ENCODE results near the gene RNF121. TPM values are rescaled to one million over a fixed set of nuclear protein-coding genes. Genes with fewer than 3 reads are reported as not detected.
"Not testable (repeated sequence)": the region's sequence is repeated elsewhere in the genome, so short reads cannot be mapped to it uniquely, and the experiment has no call there.

RNF121 gene
- total and polyA plus RNA-seq, 5 donors from 2014 or later = 8.8 to 23.6 (median 10.6) TPM

- not testable (repeated sequence) for ATAC-seq (ENCODE audit: low read depth in 2 of 2); H3K27me3 ChIP-seq (ENCODE audit: control insufficient read depth, insufficient read depth, low read length); H3K9me3 Mint-ChIP-seq; H3K4me3 Mint-ChIP-seq; DNase-seq; H3K4me1 ChIP-seq (ENCODE audit: control insufficient read depth, insufficient read depth, low read length, poor library complexity, severe bottlenecking); H3K27ac ChIP-seq (ENCODE audit: insufficient read depth, low read length, poor library complexity, severe bottlenecking); H3K9me3 ChIP-seq (ENCODE audit: control insufficient read depth in 2 of 2, low read length in 2 of 2); H3K4me3 ChIP-seq (ENCODE audit: low read depth, low read length); H3K27me3 Mint-ChIP-seq
- peaks cover 24% of the 10 kb centered on the region for H3K36me3 ChIP-seq (ENCODE audit: control insufficient read depth, insufficient read depth, low read length)
- Mint-ChIP-seq H3K4me1 (peaks cover 0 to 10% (median 2%) of the 10 kb centered on the region in 4 donors), H3K27ac (peak overlapping the region in 1 of 3 donors; percentile 44), H3K36me3 (peaks cover 53% of the 10 kb centered on the region)
Observed at GRCh38 chr11:71910775-71911174, 18.1 kb upstream of the RNF121 start.

- H3K4me1 ChIP-seq (ENCODE audit: control insufficient read depth, insufficient read depth, low read length, poor library complexity, severe bottlenecking); H3K27ac ChIP-seq (ENCODE audit: insufficient read depth, low read length, poor library complexity, severe bottlenecking); ATAC-seq (ENCODE audit: low read depth in 2 of 2); H3K4me3 ChIP-seq (ENCODE audit: low read depth, low read length); H3K4me3 Mint-ChIP-seq; DNase-seq; H3K27me3 ChIP-seq (ENCODE audit: control insufficient read depth, insufficient read depth, low read length); H3K9me3 Mint-ChIP-seq; H3K9me3 ChIP-seq (ENCODE audit: control insufficient read depth in 2 of 2, low read length in 2 of 2); H3K27me3 Mint-ChIP-seq: not testable (repeated sequence)
- peaks cover 51% of the 10 kb centered on the region for H3K36me3 Mint-ChIP-seq
- H3K36me3 ChIP-seq (ENCODE audit: control insufficient read depth, insufficient read depth, low read length) = peaks cover 31% of the 10 kb centered on the region
- H3K27ac Mint-ChIP-seq = peak overlapping the region in 1 of 3 donors; percentile 44
- H3K4me1 Mint-ChIP-seq = peaks cover 0 to 10% (median 2%) of the 10 kb centered on the region in 4 donors
Observed at GRCh38 chr11:71911321-71911985, 17.4 kb upstream of the RNF121 start.

DNA sequence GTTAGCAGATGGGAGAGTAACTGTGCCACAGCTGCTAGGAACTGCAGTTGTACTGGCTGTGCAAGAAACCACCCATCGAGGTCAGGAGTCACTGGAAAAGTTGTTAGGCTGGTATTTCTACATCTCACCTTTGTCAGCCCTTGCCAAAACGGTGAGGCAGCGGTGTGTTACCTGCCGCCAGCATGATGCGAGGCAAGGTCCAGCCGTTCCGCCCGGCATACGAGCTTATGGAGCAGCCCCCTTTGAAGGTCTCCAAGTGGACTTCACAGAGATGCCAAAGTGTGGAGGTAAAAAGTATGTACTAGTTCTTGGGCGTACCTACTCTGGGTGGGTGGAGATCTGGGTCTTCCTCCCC lies 16.9 kb upstream of the RNF121 start:
- DNase-seq; H3K27ac ChIP-seq (ENCODE audit: insufficient read depth, low read length, poor library complexity, severe bottlenecking); H3K4me1 ChIP-seq (ENCODE audit: control insufficient read depth, insufficient read depth, low read length, poor library complexity, severe bottlenecking); H3K27me3 ChIP-seq (ENCODE audit: control insufficient read depth, insufficient read depth, low read length); H3K27me3 Mint-ChIP-seq; H3K9me3 ChIP-seq (ENCODE audit: control insufficient read depth in 2 of 2, low read length in 2 of 2); H3K9me3 Mint-ChIP-seq; ATAC-seq (ENCODE audit: low read depth in 2 of 2); H3K4me3 ChIP-seq (ENCODE audit: low read depth, low read length); H3K4me3 Mint-ChIP-seq: not testable (repeated sequence)
- peaks cover 0 to 10% (median 5%) of the 10 kb centered on the region in 4 donors for H3K4me1 Mint-ChIP-seq
- peak overlapping the region in 1 of 3 donors; percentile 44 for H3K27ac Mint-ChIP-seq
- H3K36me3 Mint-ChIP-seq = peaks cover 49% of the 10 kb centered on the region
- H3K36me3 ChIP-seq (ENCODE audit: control insufficient read depth, insufficient read depth, low read length) = peaks cover 33% of the 10 kb centered on the region

DNA sequence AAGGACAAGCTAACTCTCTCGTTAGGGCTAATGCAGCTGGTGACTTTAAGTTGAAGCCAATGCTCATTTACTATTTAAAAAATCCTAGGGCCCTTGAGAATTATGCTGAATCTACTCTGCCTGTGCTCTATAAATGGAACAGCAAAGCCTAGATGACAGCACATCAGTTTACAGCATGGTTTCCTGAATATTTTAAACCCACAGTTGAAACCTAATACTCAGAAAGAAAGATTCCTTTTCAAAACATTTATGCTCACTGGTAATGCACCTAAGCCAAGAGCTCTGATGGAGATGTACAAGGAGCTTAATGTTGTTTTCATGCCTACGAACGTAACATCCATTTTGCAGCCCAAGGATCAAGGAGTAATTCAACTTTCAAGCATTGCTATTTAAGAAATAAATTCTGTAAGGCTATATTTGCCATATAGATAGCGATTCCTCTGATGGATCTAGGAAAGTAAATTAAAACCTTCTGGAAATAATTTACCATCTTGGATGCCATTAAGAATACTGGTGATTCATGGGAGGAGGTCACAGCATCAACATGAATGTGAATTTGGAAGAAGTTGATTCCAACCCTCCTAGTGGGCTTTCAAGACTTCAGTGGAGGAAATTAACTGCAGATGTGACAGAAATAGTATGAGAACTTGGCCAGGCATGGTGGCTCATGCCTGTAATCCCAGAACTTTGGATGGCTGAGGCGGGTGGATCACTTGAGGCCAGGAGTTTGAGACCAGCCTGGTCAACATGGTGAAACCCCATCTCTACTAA lies 14.9 kb upstream of the RNF121 start:
- H3K4me3 ChIP-seq (ENCODE audit: low read depth, low read length) = no peak overlapping the region
- no peak overlapping the region for H3K27ac ChIP-seq (ENCODE audit: insufficient read depth, low read length, poor library complexity, severe bottlenecking)
- Mint-ChIP-seq H3K4me3 (no peak overlapping the region), H3K9me3 (no peaks in the 10 kb centered on the region), H3K27me3 (no peaks in the 10 kb centered on the region), H3K4me1 (peaks cover 0 to 10% (median 5%) of the 10 kb centered on the region in 4 donors), H3K27ac (peak overlapping the region in 1 of 3 donors; percentile 54), H3K36me3 (peaks cover 53% of the 10 kb centered on the region)
- H3K27me3 ChIP-seq (ENCODE audit: control insufficient read depth, insufficient read depth, low read length) = no peaks in the 10 kb centered on the region
- ATAC-seq (ENCODE audit: low read depth in 2 of 2) = no peak
- no peaks in the 10 kb centered on the region for H3K9me3 ChIP-seq (ENCODE audit: control insufficient read depth in 2 of 2, low read length in 2 of 2)
- no peak for DNase-seq
- no peaks in the 10 kb centered on the region for H3K4me1 ChIP-seq (ENCODE audit: control insufficient read depth, insufficient read depth, low read length, poor library complexity, severe bottlenecking)
- H3K36me3 ChIP-seq (ENCODE audit: control insufficient read depth, insufficient read depth, low read length) = peaks cover 49% of the 10 kb centered on the region

GRCh38 chr11:71914617-71915189 lies 14.1 kb upstream of the RNF121 start:
- peaks cover 0 to 10% (median 5%) of the 10 kb centered on the region in 4 donors for H3K4me1 Mint-ChIP-seq
- no peak overlapping the region for H3K4me3 Mint-ChIP-seq
- Histone ChIP-seq H3K4me1 (ENCODE audit: control insufficient read depth, insufficient read depth, low read length, poor library complexity, severe bottlenecking) (no peaks in the 10 kb centered on the region), H3K27me3 (ENCODE audit: control insufficient read depth, insufficient read depth, low read length) (no peaks in the 10 kb centered on the region), H3K27ac (ENCODE audit: insufficient read depth, low read length, poor library complexity, severe bottlenecking) (no peak overlapping the region), H3K36me3 (ENCODE audit: control insufficient read depth, insufficient read depth, low read length) (peaks cover 49% of the 10 kb centered on the region), H3K4me3 (ENCODE audit: low read depth, low read length) (no peak overlapping the region), H3K9me3 (ENCODE audit: control insufficient read depth in 2 of 2, low read length in 2 of 2) (no peaks in the 10 kb centered on the region)
- no peaks in the 10 kb centered on the region for H3K27me3 Mint-ChIP-seq
- no peak for ATAC-seq (ENCODE audit: low read depth in 2 of 2)
- H3K9me3 Mint-ChIP-seq = no peaks in the 10 kb centered on the region
- no peak for DNase-seq
- H3K27ac Mint-ChIP-seq = no peak overlapping the region
- peaks cover 55% of the 10 kb centered on the region for H3K36me3 Mint-ChIP-seq

DNA sequence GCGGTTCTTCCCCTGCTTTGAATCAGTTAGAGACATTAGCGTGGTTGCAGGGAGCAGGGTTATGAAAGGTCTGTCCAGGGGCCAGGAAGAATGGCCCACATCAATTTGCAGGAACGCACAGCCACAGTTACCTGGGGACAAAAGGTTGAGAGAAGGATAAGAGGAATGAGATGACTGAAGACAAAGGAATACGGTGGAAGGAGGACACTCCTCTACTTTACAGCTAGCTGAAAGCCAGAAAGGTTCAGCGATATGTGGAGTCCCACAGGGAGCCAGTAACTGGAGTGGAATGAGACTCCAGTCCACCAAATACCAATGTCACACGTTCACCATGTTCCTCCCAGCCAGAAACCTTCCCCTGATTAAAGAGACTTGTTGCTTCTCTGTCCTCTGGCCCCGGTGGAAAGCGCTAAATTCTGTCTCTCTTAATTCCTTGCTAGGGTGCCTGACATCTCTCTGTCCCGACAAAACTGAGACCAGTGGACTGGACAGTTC lies 11.2 kb upstream of the RNF121 start:
- H3K27ac Mint-ChIP-seq = no peak overlapping the region
- peaks cover 45% of the 10 kb centered on the region for H3K36me3 Mint-ChIP-seq
- H3K36me3 ChIP-seq (ENCODE audit: control insufficient read depth, insufficient read depth, low read length) = peaks cover 54% of the 10 kb centered on the region
- no peak overlapping the region for H3K27ac ChIP-seq (ENCODE audit: insufficient read depth, low read length, poor library complexity, severe bottlenecking)
- H3K4me3 ChIP-seq (ENCODE audit: low read depth, low read length) = no peak overlapping the region
- peaks cover 0 to 10% (median 5%) of the 10 kb centered on the region in 4 donors for H3K4me1 Mint-ChIP-seq
- no peaks in the 10 kb centered on the region for H3K27me3 Mint-ChIP-seq
- no peaks in the 10 kb centered on the region for H3K9me3 Mint-ChIP-seq
- no peaks in the 10 kb centered on the region for H3K9me3 ChIP-seq (ENCODE audit: control insufficient read depth in 2 of 2, low read length in 2 of 2)
- no peak overlapping the region for H3K4me3 Mint-ChIP-seq
- no peaks in the 10 kb centered on the region for H3K4me1 ChIP-seq (ENCODE audit: control insufficient read depth, insufficient read depth, low read length, poor library complexity, severe bottlenecking)
- ATAC-seq (ENCODE audit: low read depth in 2 of 2) = no peak
- H3K27me3 ChIP-seq (ENCODE audit: control insufficient read depth, insufficient read depth, low read length) = no peaks in the 10 kb centered on the region
- no peak for DNase-seq

DNA sequence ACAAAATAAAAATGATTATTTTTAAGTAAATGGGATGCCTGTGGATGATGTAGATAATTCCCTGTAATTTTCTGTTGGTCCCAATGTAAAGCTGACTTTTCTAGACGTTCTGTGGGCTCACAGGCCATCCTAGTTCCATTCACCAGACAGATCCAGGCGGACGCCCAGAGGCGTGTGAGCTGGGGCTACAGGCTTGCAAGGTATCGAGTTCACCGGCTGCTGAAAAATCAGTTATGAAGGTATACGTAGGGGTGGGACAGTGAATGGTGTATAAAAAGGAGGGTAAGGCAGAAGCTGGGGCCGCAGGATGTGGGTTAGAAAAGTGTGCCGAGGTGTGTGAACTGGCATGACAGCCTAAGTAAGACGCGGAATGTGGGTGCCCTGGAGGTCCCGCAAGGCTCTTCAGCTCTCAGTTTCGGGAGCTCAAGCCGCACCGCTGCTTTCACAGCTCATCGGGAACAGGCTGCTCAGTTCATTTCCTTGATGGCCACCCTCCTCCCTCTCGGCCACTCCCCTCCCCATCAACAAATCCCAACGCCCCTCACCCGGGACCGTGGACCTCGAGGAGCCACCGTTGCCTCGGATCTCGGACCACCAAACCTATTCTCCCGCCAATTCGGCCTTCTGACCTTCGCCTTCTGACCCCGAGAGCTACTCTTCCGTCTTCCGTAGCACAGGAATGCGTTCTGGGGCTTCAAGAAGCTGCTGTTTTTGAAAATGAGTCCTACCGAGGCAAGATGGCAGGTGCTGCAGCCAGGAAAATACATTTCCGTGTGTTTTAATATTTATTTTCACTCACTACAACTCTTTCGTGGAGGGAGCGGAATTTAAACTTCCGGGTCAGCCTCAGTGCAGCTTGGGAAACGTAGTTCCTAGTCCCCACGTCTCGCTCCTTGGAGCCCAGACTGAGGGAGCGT lies 768 bp upstream of the RNF121 start, which contains the start of gene XNDC1N:
Gene XNDC1N, minus strand, starts transcription at position 775 of the 917 bp plus-strand sequence. CDS start 5,241 bp downstream, outside the sequence.
- Mint-ChIP-seq H3K27ac (peak within 1 kb of the TSS; percentile 99), H3K4me1 (peaks cover 17 to 61% (median 45%) of the 10 kb centered on the region in 4 donors), H3K9me3 (no peaks in the 10 kb centered on the region), H3K36me3 (peaks cover 5% of the 10 kb centered on the region), H3K4me3 (peak within 1 kb of the TSS; percentile 94 to 99 (median 98)), H3K27me3 (peaks cover 6% of the 10 kb centered on the region)
- no peaks in the 10 kb centered on the region for H3K36me3 ChIP-seq (ENCODE audit: control insufficient read depth, insufficient read depth, low read length)
- no peaks in the 10 kb centered on the region for H3K27me3 ChIP-seq (ENCODE audit: control insufficient read depth, insufficient read depth, low read length)
- H3K4me3 ChIP-seq (ENCODE audit: low read depth, low read length) = peak within 1 kb of the TSS; percentile 99
- peak; percentile 67 to 94 (median 70) for DNase-seq
- no peaks in the 10 kb centered on the region for H3K9me3 ChIP-seq (ENCODE audit: control insufficient read depth in 2 of 2, low read length in 2 of 2)
- ATAC-seq (ENCODE audit: low read depth in 2 of 2) = peak; percentile 81 to 82
- H3K4me1 ChIP-seq (ENCODE audit: control insufficient read depth, insufficient read depth, low read length, poor library complexity, severe bottlenecking) = peaks cover 27% of the 10 kb centered on the region
- H3K27ac ChIP-seq (ENCODE audit: insufficient read depth, low read length, poor library complexity, severe bottlenecking) = peak within 1 kb of the TSS; percentile 93

Data from CD4-positive, CD25-positive, alpha-beta regulatory T cell (primary cell).